Activated naive CD8-positive, alpha-beta T cell treated with anti-CD3 and anti-CD28 coated beads, Interleukin-2, amount 50 U/mL, for 16 hours (primary cell): ENCODE data around the gene CTSC.
"Not testable (repeated sequence)": the region's sequence is repeated elsewhere in the genome, so short reads cannot be mapped to it uniquely, and the experiment has no call there.

Experiments used
- DNase-seq: peaks from one replicate; pipeline ENCODE4 v3.0.0-alpha.2; 2020; ENCODE audit warnings: low read depth, low spot score

The CTSC gene

GRCh38 chr11:88352139-88352538, 14.6 kb upstream of the CTSC start:
- no peak for DNase-seq

DNA sequence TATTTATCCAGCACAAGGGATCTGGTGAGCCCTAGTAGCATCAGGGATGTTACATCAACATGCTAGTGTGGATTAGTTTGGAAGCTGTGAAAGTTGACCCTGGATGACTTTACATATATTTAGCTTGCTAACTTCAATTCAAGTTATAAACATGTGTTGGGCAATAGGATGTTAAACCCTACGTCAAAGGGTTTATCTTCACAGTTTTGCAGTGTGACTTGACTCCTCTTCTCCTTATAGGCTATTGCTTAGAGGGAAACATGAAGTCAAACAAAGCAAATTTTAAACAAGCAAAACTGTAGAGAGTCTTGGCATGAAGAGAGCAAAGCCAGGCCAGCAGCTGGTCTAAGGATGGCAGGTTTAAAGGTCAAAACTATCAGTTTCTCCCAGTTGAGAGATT, 11.3 kb upstream of the CTSC start:
- no peak for DNase-seq

GRCh38 chr11:88345949-88346348, 8.4 kb upstream of the CTSC start:
- DNase-seq: no peak

DNA sequence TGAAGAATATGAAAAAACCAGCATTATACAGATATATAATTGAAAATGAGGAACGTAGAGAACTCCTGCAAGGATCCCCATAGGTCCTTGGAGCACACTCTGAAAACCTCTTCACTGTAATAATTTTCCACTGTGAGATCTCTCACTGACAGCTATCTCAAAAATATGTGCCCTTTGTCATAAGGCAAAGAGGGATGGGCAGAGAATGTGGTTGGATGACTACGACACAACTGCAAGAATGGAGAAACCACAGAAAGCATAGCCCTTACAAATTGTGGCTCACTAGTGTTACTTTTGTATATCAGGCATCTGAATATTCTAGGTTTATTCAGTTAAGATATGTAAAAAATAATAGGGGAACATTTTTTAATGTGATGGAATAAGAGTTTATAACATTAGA, 7.9 kb upstream of the CTSC start:
- DNase-seq: no peak

- DNase-seq: no peak
Measured at GRCh38 chr11:88344869-88345268, 7.3 kb upstream of the CTSC start.

DNA sequence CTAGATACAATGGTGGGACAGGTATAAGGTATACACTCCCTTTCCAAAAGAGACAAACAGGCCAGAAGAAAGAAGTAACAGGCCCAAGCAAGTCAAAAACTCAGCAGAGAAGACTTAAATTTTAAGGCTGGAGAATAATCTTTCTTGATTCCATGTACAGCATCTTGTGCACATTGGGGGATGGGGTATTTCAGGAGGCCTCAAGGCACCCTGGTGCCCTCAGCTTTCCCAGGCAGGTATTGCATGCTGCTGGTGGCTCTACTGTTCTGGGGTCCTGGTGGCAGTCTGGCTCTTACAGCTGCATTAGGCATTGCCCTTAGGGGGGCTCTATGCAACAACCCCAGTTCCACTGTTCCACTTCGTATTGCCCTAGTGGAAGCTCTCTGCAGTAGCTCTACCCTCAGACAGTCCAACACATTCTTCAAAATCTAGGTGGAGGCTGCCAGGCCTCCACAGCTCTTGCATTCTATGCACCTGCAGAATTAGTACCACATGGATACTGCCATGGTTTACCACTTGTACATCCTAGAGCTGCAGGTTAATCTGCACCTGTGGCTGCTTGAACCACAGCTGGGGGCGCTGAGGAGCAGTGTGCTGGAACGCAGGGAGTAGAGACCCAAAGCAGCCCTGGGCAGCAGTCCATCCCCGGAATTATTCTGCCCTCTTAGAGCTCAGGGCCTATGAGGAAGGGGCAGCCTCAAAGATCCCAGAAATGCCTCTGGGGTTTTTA, 4.2 kb upstream of the CTSC start:
- DNase-seq: no peak

- no peak for DNase-seq
Measured at GRCh38 chr11:88340366-88340935, 2.9 kb upstream of the CTSC start.

- no peak for DNase-seq
Measured at GRCh38 chr11:88337987-88338668, 592 bp upstream of the CTSC start.

DNA sequence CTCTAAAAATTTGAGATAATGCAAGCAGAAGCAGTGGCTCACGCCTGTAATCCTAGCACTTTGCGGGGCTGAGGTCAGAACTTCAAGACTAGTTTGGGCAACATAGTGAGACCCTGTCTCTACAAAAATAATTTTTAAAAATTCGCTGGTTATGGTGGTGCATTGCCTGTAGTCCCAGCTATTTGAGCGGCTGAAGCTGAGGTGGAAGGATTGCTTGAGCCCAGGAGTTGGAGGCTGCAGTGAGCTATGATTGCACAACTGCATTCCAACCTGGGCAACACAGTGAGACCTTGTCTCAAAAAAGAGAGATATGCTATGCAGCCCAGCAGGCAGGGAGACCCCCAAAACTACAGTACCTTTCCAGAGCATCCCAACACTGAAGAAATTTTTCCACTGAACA, 2.3 kb downstream of the CTSC start:
- no peak for DNase-seq

- no peak for DNase-seq
Measured at GRCh38 chr11:88333862-88334261, 3.7 kb downstream of the CTSC start.

DNA sequence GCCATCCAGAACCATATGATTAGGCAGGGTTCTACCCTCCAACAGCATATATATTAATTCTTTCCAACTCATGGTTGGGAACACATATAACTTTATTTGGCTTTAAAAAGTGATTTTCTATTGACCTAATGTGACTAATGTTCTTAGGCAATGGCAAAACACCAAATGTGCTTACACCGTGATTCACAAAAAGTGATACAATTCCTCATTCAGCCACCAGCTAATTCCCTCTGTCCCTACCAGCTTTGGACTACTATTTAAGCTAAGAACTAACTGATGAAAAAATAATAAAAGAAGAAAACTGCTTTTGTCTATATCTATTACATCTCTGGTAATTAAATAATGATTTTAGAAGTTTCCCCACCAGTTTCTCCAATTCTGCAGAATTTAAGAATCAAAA, 4.7 kb downstream of the CTSC start:
- DNase-seq: no peak

- DNase-seq: no peak
Measured at GRCh38 chr11:88330826-88331428, 6.6 kb downstream of the CTSC start.

DNA sequence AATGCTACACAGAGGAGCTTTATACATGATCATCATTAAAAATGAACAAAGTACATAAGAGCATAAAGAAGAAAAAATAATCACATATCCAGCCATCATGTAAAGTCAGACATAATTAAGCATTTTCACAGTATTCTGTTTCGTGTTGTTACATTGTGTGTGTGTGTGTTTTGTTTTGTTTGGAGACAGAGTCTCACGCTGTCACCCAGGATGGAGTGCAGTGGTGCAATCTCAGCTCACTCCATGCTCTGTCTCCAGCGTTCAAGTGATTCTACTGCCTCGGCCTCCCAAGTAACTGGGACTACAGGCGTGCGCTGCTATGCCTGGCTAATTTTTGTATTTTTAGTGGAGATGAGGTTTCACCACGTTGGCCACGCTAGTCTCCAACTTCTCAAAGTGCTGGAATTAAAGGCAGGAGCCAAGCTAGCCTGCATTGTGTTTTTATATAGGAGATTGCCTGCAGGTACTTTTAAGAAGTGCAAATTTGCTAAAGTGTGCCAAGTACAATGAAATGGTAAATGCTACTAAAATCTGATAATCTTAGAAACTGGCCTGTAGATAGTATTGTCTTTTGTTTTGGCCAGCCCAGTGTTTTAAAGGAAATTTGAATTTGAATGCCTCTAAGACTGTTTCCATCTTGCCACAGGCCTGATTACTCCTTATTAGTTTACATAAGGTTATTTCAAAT, 7.8 kb downstream of the CTSC start:
- DNase-seq: no peak

DNA sequence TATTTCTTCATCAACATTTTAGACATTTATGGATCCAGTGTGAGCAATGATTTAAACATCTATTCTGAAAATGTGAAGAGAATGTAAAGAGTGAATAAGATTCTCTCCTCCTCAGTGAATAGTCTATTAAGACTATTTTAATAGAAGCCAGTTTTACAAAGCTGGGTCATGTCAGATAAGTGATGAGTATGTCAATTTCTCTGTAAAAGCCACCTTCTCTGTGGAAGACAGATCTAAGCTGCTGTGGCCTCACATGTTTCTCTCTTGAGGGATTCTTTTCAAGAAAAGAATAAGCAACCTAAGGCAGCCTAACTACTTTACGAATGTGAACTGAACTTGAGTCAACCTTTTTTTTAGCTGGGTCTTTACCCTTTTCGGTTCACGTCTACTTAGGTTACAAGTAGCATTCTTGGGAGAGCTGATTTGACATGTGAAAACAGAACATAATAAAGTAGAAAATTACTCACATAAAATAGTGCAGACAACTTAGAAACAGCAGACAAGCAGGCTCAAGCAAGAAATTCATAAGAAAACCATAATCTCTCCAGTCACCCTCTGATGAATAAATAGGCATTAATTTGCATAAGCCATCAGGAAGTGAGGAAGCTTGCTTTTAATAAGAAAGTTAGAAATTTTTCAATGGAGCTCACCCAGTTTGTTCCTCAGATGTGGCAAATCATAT, 9.9 kb downstream of the CTSC start:
- DNase-seq: no peak

DNA sequence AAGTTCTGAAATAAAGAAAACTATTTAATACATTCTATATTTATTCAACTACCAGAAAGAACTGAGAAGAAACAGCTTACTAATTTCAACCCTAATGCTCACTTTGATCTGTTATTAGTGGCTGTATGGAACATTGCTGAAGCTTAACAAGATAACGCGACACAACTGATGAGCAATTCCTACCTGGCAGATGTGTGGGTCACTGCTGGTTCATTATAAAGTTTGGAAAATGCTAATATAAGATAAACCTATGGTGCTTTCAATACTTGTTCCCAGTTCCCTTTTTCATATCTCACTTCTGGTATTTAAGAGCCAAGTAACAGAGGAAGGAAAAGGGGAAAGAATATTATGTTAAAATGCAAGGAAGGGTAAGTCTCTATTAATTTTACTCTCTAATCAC, 10.5 kb downstream of the CTSC start:
- DNase-seq: no peak

DNA sequence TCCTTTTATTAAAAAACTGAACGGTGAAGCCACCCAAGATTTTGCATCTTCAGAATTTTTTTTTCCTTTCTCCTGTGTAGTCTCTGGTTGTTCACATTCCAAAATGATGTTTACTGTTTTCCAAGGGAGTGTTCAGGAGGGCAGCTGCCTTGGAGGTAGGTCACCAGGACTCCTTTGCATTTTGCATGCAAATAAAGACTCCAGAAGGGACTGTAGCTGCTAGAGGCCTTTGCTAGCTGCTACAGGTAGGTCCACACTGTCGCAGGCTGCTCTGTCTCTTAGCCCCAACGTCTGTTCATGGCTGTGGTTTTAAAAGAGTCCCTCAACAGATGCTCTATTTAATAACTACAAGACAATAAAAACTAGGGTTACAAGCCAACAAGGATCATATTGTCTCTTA, 11.4 kb downstream of the CTSC start:
- DNase-seq: no peak

GRCh38 chr11:88324562-88325345, 12.8 kb downstream of the CTSC start:
- no peak for DNase-seq

DNA sequence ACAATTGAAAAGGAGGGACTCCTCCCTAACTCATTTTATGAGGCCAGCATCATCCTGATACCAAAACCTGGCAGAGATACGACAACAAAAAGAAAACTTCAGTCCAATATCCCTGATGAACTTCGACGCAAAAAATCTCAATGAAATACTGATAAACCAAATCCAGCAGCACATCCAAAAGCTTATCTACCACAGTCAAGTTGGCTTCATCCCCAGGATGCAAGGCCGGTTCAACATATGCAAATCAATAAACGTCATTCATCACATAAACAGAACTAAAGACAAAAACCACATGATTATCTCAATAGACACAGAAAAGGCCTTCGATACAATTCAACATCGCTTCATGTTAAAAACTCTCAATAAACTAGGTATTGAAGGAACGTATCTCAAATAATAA, 14.7 kb downstream of the CTSC start:
- not testable (repeated sequence) for DNase-seq

- DNase-seq: not testable (repeated sequence)
Measured at GRCh38 chr11:88321412-88321811, 16.1 kb downstream of the CTSC start.

DNA sequence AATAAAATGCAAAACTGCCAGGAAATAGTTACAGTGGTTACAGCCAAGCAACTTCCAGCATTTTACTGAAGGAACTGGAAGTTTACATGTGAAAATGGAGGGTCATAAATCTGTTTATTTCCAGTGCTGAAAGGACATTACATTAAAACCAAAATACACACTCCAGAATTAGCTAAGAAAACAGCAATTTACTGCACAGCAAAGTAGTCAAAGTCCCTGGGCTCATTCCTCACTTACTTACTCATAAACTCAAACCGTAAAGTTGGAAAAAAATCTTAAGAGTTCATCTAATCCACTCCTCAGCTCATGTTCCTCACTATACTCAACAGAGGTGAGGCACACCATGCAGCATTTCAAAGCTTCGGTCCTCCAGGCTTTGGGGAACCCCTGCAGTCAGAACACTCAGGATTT, 17.4 kb downstream of the CTSC start:
- no peak for DNase-seq

DNA sequence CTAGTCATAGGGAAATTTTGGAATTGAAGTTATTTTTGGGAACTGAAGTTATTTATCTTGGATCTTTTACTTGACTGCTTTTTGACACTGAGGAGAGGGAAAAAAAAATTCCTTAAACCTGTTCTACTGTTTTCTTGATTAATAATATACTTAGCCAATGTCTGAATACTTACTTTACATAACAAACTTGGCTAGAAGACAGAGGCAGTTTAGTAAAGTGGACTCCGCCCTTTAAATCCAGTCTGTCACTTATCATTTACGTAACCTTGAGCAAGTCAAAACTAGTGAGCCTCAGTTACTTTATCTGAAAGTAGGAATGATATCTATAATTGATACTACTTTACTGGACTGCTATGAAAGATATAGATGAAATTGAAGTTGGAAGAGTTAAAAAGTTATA, 19.5 kb downstream of the CTSC start:
- no peak for DNase-seq
